ENCODE results near the gene TNPO2. TPM values are rescaled to one million over a fixed set of nuclear protein-coding genes. Genes with fewer than 3 reads are reported as not detected.

TNPO2 gene
- total and polyA plus RNA-seq, 2 of the 13 experiments (the other 11 are each of a cell fraction or from before 2014, with no cell fraction given), result 31.7 to 61.0 TPM

DNA sequence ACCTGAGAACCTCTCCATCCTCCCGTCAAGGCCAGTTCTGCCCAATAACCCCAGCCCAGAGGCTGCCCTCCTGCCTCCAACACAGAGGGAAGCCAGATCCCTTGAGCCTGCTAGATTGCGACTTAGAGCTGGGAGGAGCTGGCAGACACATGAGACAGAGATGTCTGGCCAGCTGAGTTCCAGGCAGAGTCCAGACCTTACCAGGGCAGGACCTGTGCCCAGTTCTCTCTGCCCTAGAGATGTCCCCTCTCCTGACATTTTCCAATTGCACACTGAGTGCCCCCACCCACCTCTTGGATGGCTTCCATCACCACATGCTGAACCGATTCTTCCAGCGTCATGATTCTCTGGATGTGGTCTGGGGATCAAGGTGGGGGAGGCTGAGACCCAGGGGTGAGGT, 48.6 kb upstream of the TNPO2 start:
- POLR2A ChIA-PET, result interaction anchor here (2.0 kb wide), 1 partner anchor 19 kb away, joined by 8 read pairs; the partner anchor contains the start of gene JUNB
- Histone ChIP-seq H4K20me1 (ENCODE audit: insufficient read depth, low read length) (no peaks in the 10 kb centered on the region), H3K4me3 (replicated peaks in 1 of 3; ENCODE audit: insufficient read depth in 1 of 3, low read depth in 2 of 3, low read length in 3 of 3) (no peak overlapping the region), H3K4me2 (ENCODE audit: low read depth, low read length) (no peak overlapping the region), H3K27me3 (ENCODE audit: control insufficient read depth in 1 of 2, insufficient read depth in 2 of 2, low read length in 2 of 2) (no peaks in the 10 kb centered on the region), H3K9me3 (ENCODE audit: low read length) (no peaks in the 10 kb centered on the region), H3K4me1 (ENCODE audit: insufficient read depth, low read length) (peaks cover 10% of the 10 kb centered on the region), H3K9ac (ENCODE audit: insufficient read depth, low read depth, low read length) (no peak overlapping the region), H3K36me3 (replicated peaks in 1 of 2; ENCODE audit: control insufficient read depth in 1 of 2, insufficient read depth in 2 of 2, low read length in 2 of 2) (no peaks in the 10 kb centered on the region), H2AFZ (ENCODE audit: low read length) (no peak overlapping the region), H3K79me2 (ENCODE audit: insufficient read depth, low read length) (no peaks in the 10 kb centered on the region), H3K27ac (ENCODE audit: extremely low read length, insufficient read depth, low read length) (no peak overlapping the region)
- TF ChIP-seq, protein P1, sequence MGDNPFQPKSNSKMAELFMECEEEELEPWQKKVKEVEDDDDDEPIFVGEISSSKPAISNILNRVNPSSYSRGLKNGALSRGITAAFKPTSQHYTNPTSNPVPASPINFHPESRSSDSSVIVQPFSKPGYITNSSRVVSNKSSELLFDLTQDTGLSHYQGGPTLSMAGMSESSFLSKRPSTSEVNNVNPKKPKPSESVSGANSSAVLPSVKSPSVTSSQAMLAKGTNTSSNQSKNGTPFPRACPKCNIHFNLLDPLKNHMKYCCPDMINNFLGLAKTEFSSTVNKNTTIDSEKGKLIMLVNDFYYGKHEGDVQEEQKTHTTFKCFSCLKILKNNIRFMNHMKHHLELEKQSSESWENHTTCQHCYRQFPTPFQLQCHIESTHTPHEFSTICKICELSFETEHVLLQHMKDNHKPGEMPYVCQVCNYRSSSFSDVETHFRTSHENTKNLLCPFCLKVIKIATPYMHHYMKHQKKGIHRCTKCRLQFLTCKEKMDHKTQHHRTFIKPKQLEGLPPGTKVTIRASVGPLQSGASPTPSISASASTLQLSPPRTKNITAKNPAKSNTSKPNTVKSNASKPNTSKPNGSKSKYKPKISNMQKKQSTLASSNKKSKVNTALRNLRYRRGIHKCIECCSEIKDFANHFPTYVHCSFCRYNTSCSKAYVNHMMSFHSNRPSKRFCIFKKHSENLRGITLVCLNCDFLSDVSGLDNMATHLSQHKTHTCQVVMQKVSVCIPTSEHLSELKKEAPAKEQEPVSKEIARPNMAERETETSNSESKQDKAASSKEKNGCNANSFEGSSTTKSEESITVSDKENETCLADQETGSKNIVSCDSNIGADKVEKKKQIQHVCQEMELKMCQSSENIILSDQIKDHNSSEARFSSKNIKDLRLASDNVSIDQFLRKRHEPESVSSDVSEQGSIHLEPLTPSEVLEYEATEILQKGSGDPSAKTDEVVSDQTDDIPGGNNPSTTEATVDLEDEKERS (CRISPR knock-in tag; IDR thresholded peaks at IDR 0.05), result no peak
- TF ChIP-seq IKZF1 (IDR thresholded peaks at IDR 0.05), result no peak
- no peak for TF ChIP-seq POLR2G (IDR thresholded peaks at IDR 0.05; ENCODE audit: low read depth, low read length)
- TF ChIP-seq, protein P2, sequence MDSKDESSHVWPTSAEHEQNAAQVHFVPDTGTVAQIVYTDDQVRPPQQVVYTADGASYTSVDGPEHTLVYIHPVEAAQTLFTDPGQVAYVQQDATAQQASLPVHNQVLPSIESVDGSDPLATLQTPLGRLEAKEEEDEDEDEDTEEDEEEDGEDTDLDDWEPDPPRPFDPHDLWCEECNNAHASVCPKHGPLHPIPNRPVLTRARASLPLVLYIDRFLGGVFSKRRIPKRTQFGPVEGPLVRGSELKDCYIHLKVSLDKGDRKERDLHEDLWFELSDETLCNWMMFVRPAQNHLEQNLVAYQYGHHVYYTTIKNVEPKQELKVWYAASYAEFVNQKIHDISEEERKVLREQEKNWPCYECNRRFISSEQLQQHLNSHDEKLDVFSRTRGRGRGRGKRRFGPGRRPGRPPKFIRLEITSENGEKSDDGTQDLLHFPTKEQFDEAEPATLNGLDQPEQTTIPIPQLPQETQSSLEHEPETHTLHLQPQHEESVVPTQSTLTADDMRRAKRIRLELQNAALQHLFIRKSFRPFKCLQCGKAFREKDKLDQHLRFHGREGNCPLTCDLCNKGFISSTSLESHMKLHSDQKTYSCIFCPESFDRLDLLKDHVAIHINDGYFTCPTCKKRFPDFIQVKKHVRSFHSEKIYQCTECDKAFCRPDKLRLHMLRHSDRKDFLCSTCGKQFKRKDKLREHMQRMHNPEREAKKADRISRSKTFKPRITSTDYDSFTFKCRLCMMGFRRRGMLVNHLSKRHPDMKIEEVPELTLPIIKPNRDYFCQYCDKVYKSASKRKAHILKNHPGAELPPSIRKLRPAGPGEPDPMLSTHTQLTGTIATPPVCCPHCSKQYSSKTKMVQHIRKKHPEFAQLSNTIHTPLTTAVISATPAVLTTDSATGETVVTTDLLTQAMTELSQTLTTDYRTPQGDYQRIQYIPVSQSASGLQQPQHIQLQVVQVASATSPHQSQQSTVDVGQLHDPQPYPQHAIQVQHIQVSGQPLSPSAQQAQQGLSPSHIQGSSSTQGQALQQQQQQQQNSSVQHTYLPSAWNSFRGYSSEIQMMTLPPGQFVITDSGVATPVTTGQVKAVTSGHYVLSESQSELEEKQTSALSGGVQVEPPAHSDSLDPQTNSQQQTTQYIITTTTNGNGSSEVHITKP (CRISPR knock-in tag; IDR thresholded peaks at IDR 0.05; ENCODE audit: low read depth), result no peak
- TF ChIP-seq, protein P3, sequence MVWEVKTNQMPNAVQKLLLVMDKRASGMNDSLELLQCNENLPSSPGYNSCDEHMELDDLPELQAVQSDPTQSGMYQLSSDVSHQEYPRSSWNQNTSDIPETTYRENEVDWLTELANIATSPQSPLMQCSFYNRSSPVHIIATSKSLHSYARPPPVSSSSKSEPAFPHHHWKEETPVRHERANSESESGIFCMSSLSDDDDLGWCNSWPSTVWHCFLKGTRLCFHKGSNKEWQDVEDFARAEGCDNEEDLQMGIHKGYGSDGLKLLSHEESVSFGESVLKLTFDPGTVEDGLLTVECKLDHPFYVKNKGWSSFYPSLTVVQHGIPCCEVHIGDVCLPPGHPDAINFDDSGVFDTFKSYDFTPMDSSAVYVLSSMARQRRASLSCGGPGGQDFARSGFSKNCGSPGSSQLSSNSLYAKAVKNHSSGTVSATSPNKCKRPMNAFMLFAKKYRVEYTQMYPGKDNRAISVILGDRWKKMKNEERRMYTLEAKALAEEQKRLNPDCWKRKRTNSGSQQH (CRISPR knock-in tag; IDR thresholded peaks at IDR 0.05; ENCODE audit: low read depth), result no peak
- in situ Hi-C loops (cut with HindIII; ENCODE audit: extremely low pct_ligation_motif_present, low pct_unique_long_range_greater_than_20kb) (loop anchor here (5.0 kb wide), 1 partner anchor 65 kb away; the partner anchor contains the start of gene MAST1), intact Hi-C loops (cut with micrococcal nuclease; ENCODE audit: unreplicated experiment) (no loop called here)
- 94% methylated on average over 4 of the region's 4 CpGs for WGBS (ENCODE audit: low lambda C conversion rate)
- ATAC-seq (no peak), DNase-seq (ENCODE audit: low spot score) (no peak), FAIRE-seq (no peak)
- no TSS peak for BruUV-seq (replicated peaks)
- CTCF ChIA-PET (ENCODE audit: low intra/inter-chr PET ratio, low total read pairs), result no interaction called here
